NT2/D1 (cell line): Measurements from ENCODE around the gene ELAPOR1.

Source experiments
- SUZ12 ChIP-seq: IDR thresholded peaks from 2 replicates; pipeline ENCODE4 v1.6.1; 2011; ENCODE audit not compliant: insufficient read length, insufficient read depth; ENCODE audit errors: extremely low read depth
- YY1 ChIP-seq: IDR thresholded peaks from 2 replicates; pipeline ENCODE4 v1.6.1; 2011; ENCODE audit not compliant: insufficient read length, insufficient read depth
- ZNF274 ChIP-seq: IDR thresholded peaks from 2 replicates; pipeline ENCODE4 v1.6.1; 2011; ENCODE audit warnings: mild to moderate bottlenecking, low read depth, low read length

DNA sequence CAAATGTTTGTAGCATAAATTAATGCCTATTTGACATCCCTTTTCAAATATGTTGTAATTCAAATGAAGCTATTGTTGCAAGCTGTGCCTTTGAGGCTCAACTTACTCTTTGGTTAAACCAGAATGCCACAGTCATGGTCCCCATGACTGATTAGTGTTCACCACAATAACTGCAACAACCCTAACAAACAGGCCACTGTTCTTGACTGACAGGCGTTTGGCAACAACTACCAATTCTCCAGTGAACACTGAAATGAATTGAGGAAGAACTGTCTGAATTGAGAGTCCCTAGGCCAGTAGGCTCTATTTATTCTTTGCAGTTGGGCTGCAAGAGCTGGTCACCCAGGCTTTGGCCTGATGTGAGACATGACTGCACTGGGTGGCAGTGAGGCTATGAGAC, 30.0 kb upstream of the ELAPOR1 start:
- TF ChIP-seq ZNF274 (no peak), YY1 (no peak), SUZ12 (no peak)
